ENCODE results near the gene RASD1. TPM values are rescaled to one million over a fixed set of nuclear protein-coding genes. Genes with fewer than 3 reads are reported as not detected.

Gene RASD1
- total and polyA plus RNA-seq, 2 experiments from 2014 or later, result 1.2 to 2.2 TPM

GRCh38 chr17:17520599-17521232, 24.5 kb upstream of the RASD1 start:
- H3K4me3 ChIP-seq, result no peak overlapping the region
- H3K9ac ChIP-seq, result no peak overlapping the region
- H3K9me2 ChIP-seq (ENCODE audit: insufficient read depth), result no peaks in the 10 kb centered on the region
- 90% methylated on average over 20 to 22 of the region's 22 CpGs for WGBS, 2 experiments (ENCODE audit: low coverage in 1 of 2, low lambda C conversion rate in 2 of 2, missing lambda C conversion rate in 2 of 2)
- no peak overlapping the region for H2AFZ ChIP-seq
- in situ Hi-C loops (cut with MboI), result no loop called here
- no peaks in the 10 kb centered on the region for H3F3A ChIP-seq (ENCODE audit: insufficient read depth)
- H3K4me2 ChIP-seq (ENCODE audit: unreplicated experiment), result no peak overlapping the region
- H3K36me3 ChIP-seq (ENCODE audit: low read depth), result no peaks in the 10 kb centered on the region
- TF ChIP-seq EZH2phosphoT487 (IDR thresholded peaks at IDR 0.05; ENCODE audit: insufficient read depth, low read depth), result no peak
- TF ChIP-seq EZH2 (IDR thresholded peaks at IDR 0.05; ENCODE audit: insufficient read depth, poor library complexity, severe bottlenecking), result no peak
- H3K4me1 ChIP-seq (ENCODE audit: insufficient read depth), result no peaks in the 10 kb centered on the region
- no peaks in the 10 kb centered on the region for H3K79me2 ChIP-seq (ENCODE audit: insufficient read depth)
- no peaks in the 10 kb centered on the region for H3K27me3 ChIP-seq (replicated peaks; ENCODE audit: insufficient read depth)
- no peak overlapping the region for H3K27ac ChIP-seq
- no peaks in the 10 kb centered on the region for H4K20me1 ChIP-seq (ENCODE audit: insufficient read depth)
- H3K9me3 ChIP-seq (ENCODE audit: low read depth), result no peaks in the 10 kb centered on the region
- DNase-seq, result no peak

GRCh38 chr17:17519886-17520285, 23.7 kb upstream of the RASD1 start:
- Histone ChIP-seq H3K9me3 (ENCODE audit: low read depth) (no peaks in the 10 kb centered on the region), H3K4me3 (no peak overlapping the region), H3K4me1 (ENCODE audit: insufficient read depth) (no peaks in the 10 kb centered on the region), H2AFZ (no peak overlapping the region), H3K79me2 (ENCODE audit: insufficient read depth) (no peaks in the 10 kb centered on the region), H3K27me3 (replicated peaks; ENCODE audit: insufficient read depth) (no peaks in the 10 kb centered on the region), H3F3A (ENCODE audit: insufficient read depth) (no peaks in the 10 kb centered on the region), H3K9ac (no peak overlapping the region), H3K4me2 (ENCODE audit: unreplicated experiment) (no peak overlapping the region), H3K9me2 (ENCODE audit: insufficient read depth) (no peaks in the 10 kb centered on the region), H4K20me1 (ENCODE audit: insufficient read depth) (no peaks in the 10 kb centered on the region), H3K27ac (no peak overlapping the region), H3K36me3 (ENCODE audit: low read depth) (no peaks in the 10 kb centered on the region)
- TF ChIP-seq EZH2phosphoT487 (IDR thresholded peaks at IDR 0.05; ENCODE audit: insufficient read depth, low read depth) (no peak), EZH2 (IDR thresholded peaks at IDR 0.05; ENCODE audit: insufficient read depth, poor library complexity, severe bottlenecking) (no peak)
- in situ Hi-C loops (cut with MboI), result no loop called here
- WGBS, 2 experiments (ENCODE audit: low coverage in 1 of 2, low lambda C conversion rate in 2 of 2, missing lambda C conversion rate in 2 of 2), result 93 to 98% methylated on average over 10 of the region's 10 CpGs
- DNase-seq, result no peak

GRCh38 chr17:17518951-17519350, 22.8 kb upstream of the RASD1 start:
- H4K20me1 ChIP-seq (ENCODE audit: insufficient read depth), result no peaks in the 10 kb centered on the region
- no peaks in the 10 kb centered on the region for H3K36me3 ChIP-seq (ENCODE audit: low read depth)
- DNase-seq, result no peak
- TF ChIP-seq EZH2phosphoT487 (IDR thresholded peaks at IDR 0.05; ENCODE audit: insufficient read depth, low read depth), result no peak
- no peak for TF ChIP-seq EZH2 (IDR thresholded peaks at IDR 0.05; ENCODE audit: insufficient read depth, poor library complexity, severe bottlenecking)
- no peak overlapping the region for H2AFZ ChIP-seq
- in situ Hi-C loops (cut with MboI), result no loop called here
- no peaks in the 10 kb centered on the region for H3K4me1 ChIP-seq (ENCODE audit: insufficient read depth)
- no peaks in the 10 kb centered on the region for H3K27me3 ChIP-seq (replicated peaks; ENCODE audit: insufficient read depth)
- no peak overlapping the region for H3K27ac ChIP-seq
- no peak overlapping the region for H3K4me2 ChIP-seq (ENCODE audit: unreplicated experiment)
- H3K4me3 ChIP-seq, result no peak overlapping the region
- no peak overlapping the region for H3K9ac ChIP-seq
- 77 to 83% methylated on average over 5 of the region's 5 CpGs for WGBS, 2 experiments (ENCODE audit: low coverage in 1 of 2, low lambda C conversion rate in 2 of 2, missing lambda C conversion rate in 2 of 2)
- H3K9me3 ChIP-seq (ENCODE audit: low read depth), result no peaks in the 10 kb centered on the region
- H3K79me2 ChIP-seq (ENCODE audit: insufficient read depth), result no peaks in the 10 kb centered on the region
- H3F3A ChIP-seq (ENCODE audit: insufficient read depth), result no peaks in the 10 kb centered on the region
- no peaks in the 10 kb centered on the region for H3K9me2 ChIP-seq (ENCODE audit: insufficient read depth)

- no peak overlapping the region for H3K9ac ChIP-seq
- WGBS, 2 experiments (ENCODE audit: low coverage in 1 of 2, low lambda C conversion rate in 2 of 2, missing lambda C conversion rate in 2 of 2), result 84 to 87% methylated on average over 15 of the region's 15 CpGs
Observed at GRCh38 chr17:17518014-17518413, 21.8 kb upstream of the RASD1 start.

More at GRCh38 chr17:17518014-17518413, 21.8 kb upstream of the RASD1 start:
- Histone ChIP-seq H3K27ac (no peak overlapping the region), H3K79me2 (ENCODE audit: insufficient read depth) (no peaks in the 10 kb centered on the region), H3K4me2 (ENCODE audit: unreplicated experiment) (no peak overlapping the region), H3K27me3 (replicated peaks; ENCODE audit: insufficient read depth) (no peaks in the 10 kb centered on the region), H3K9me2 (ENCODE audit: insufficient read depth) (no peaks in the 10 kb centered on the region), H3K4me1 (ENCODE audit: insufficient read depth) (no peaks in the 10 kb centered on the region), H4K20me1 (ENCODE audit: insufficient read depth) (no peaks in the 10 kb centered on the region), H3K9me3 (ENCODE audit: low read depth) (no peaks in the 10 kb centered on the region), H3F3A (ENCODE audit: insufficient read depth) (no peaks in the 10 kb centered on the region), H2AFZ (no peak overlapping the region), H3K36me3 (ENCODE audit: low read depth) (no peaks in the 10 kb centered on the region), H3K4me3 (no peak overlapping the region)
- in situ Hi-C loops (cut with MboI), result no loop called here
- DNase-seq, result no peak
- TF ChIP-seq EZH2 (IDR thresholded peaks at IDR 0.05; ENCODE audit: insufficient read depth, poor library complexity, severe bottlenecking) (no peak), EZH2phosphoT487 (IDR thresholded peaks at IDR 0.05; ENCODE audit: insufficient read depth, low read depth) (no peak)
